Activated CD8-positive, alpha-beta T cell treated with anti-CD3 and anti-CD28 coated beads for 36 hours (primary cell): ENCODE data around the gene ENAH. TPM values are rescaled to one million over a fixed set of nuclear protein-coding genes. Genes with fewer than 3 reads are reported as not detected.

Experiments
- ATAC-seq: fragments of 200-7000 bp; cut with Tn5 transposase; one replicate; pipeline ENCODE4 v1.10.0; 2021; ENCODE audit warnings: mild to moderate bottlenecking, moderate library complexity
- CTCF ChIA-PET: fragments of 350-600 bp; sonication (Branson Sonifier 250); formaldehyde crosslinking; loops from one replicate; lab custom pipeline; 2021; ENCODE audit warnings: antibody characterized with exemption; lab: Charles Lee
- POLR2A ChIA-PET: fragments of 350-600 bp; sonication (Branson Sonifier 250); formaldehyde crosslinking; loops from one replicate; lab custom pipeline; 2021; ENCODE audit warnings: antibody characterized with exemption; lab: Charles Lee
- DNase-seq: peaks from one replicate; pipeline ENCODE4 v3.0.0-alpha.2; 2020
- H3K27ac Mint-ChIP-seq: one replicate; pipeline ENCODE4 v1.8.0; 2021; ENCODE audit warnings: mild to moderate bottlenecking, mixed read lengths
- H3K27me3 Mint-ChIP-seq: one replicate; pipeline ENCODE4 v1.8.0; 2021; ENCODE audit warnings: mixed read lengths
- H3K36me3 Mint-ChIP-seq: one replicate; pipeline ENCODE4 v1.8.0; 2021; ENCODE audit warnings: low read depth, mixed read lengths
- H3K4me1 Mint-ChIP-seq: one replicate; pipeline ENCODE4 v1.8.0; 2021; ENCODE audit warnings: low read depth, mixed read lengths
- H3K4me3 Mint-ChIP-seq: one replicate; pipeline ENCODE4 v1.8.0; 2021; ENCODE audit warnings: mild to moderate bottlenecking, moderate library complexity, mixed read lengths
- H3K9me3 Mint-ChIP-seq: one replicate; pipeline ENCODE4 v1.8.0; 2021; ENCODE audit warnings: mixed read lengths
- CTCF ChIP-seq: fragments of 200-600 bp; IDR thresholded peaks from one replicate; pipeline ENCODE4 v1.8.0; 2022; ENCODE audit warnings: antibody characterized with exemption, mild to moderate bottlenecking
- intact Hi-C: fragments of 100-400 bp; cut with micrococcal nuclease; formaldehyde crosslinking; loops from one replicate; pipeline ENCODE4 v1.10.0; 2022
- total RNA-seq, 2 experiments: library from RNA; stranded (reverse); gene quantifications; one replicate each; pipeline ENCODE4 v1.2.3, GENCODE V29; 2021

ENAH gene
- total RNA-seq, 2 experiments from 2014 or later, result 0.51 to 0.65 TPM

GRCh38 chr1:225685476-225686176, 32.7 kb upstream of the ENAH start:
- DNase-seq (no peak), ATAC-seq (no peak)
- Mint-ChIP-seq H3K27me3 (peaks cover 2% of the 10 kb centered on the region), H3K4me3 (no peak overlapping the region), H3K4me1 (no peaks in the 10 kb centered on the region), H3K36me3 (no peaks in the 10 kb centered on the region), H3K27ac (no peak overlapping the region), H3K9me3 (no peaks in the 10 kb centered on the region)
- CTCF ChIA-PET, result no interaction called here
- POLR2A ChIA-PET, result no interaction called here
- TF ChIP-seq CTCF, result no peak
- intact Hi-C loops, result no loop called here

GRCh38 chr1:225684741-225685140, 31.8 kb upstream of the ENAH start:
- no peak overlapping the region for H3K4me3 Mint-ChIP-seq
- no peak overlapping the region for H3K27ac Mint-ChIP-seq
- peaks cover 10% of the 10 kb centered on the region for H3K27me3 Mint-ChIP-seq
- intact Hi-C loops, result no loop called here
- H3K36me3 Mint-ChIP-seq, result no peaks in the 10 kb centered on the region
- CTCF ChIA-PET, result interaction anchor here (1.0 kb wide), 1 partner anchor 30 kb away, joined by 3 read pairs; no protein-coding TSS in a partner anchor
- ATAC-seq (no peak), DNase-seq (no peak)
- no peaks in the 10 kb centered on the region for H3K9me3 Mint-ChIP-seq
- POLR2A ChIA-PET, result no interaction called here
- no peaks in the 10 kb centered on the region for H3K4me1 Mint-ChIP-seq
- TF ChIP-seq CTCF, result no peak

GRCh38 chr1:225681231-225681630, 28.3 kb upstream of the ENAH start:
- no peak for DNase-seq
- no peak overlapping the region for H3K4me3 Mint-ChIP-seq
- CTCF ChIA-PET, result interaction anchor here (1.4 kb wide), 1 partner anchor 29 kb away, joined by 4 read pairs; no protein-coding TSS in a partner anchor
- no peak for TF ChIP-seq CTCF
- POLR2A ChIA-PET, result no interaction called here
- peaks cover 28% of the 10 kb centered on the region for H3K27me3 Mint-ChIP-seq
- intact Hi-C loops, result no loop called here
- H3K36me3 Mint-ChIP-seq, result no peaks in the 10 kb centered on the region
- no peak for ATAC-seq
- H3K27ac Mint-ChIP-seq, result no peak overlapping the region
- no peaks in the 10 kb centered on the region for H3K9me3 Mint-ChIP-seq
- no peaks in the 10 kb centered on the region for H3K4me1 Mint-ChIP-seq

GRCh38 chr1:225678545-225678944, 25.6 kb upstream of the ENAH start:
- TF ChIP-seq CTCF, result no peak
- DNase-seq (no peak), ATAC-seq (no peak)
- H3K4me1 Mint-ChIP-seq, result no peaks in the 10 kb centered on the region
- ChIA-PET CTCF (no interaction called here), POLR2A (no interaction called here)
- peaks cover 38% of the 10 kb centered on the region for H3K27me3 Mint-ChIP-seq
- no peak overlapping the region for H3K4me3 Mint-ChIP-seq
- no peaks in the 10 kb centered on the region for H3K9me3 Mint-ChIP-seq
- no peaks in the 10 kb centered on the region for H3K36me3 Mint-ChIP-seq
- intact Hi-C loops, result no loop called here
- no peak overlapping the region for H3K27ac Mint-ChIP-seq

DNA sequence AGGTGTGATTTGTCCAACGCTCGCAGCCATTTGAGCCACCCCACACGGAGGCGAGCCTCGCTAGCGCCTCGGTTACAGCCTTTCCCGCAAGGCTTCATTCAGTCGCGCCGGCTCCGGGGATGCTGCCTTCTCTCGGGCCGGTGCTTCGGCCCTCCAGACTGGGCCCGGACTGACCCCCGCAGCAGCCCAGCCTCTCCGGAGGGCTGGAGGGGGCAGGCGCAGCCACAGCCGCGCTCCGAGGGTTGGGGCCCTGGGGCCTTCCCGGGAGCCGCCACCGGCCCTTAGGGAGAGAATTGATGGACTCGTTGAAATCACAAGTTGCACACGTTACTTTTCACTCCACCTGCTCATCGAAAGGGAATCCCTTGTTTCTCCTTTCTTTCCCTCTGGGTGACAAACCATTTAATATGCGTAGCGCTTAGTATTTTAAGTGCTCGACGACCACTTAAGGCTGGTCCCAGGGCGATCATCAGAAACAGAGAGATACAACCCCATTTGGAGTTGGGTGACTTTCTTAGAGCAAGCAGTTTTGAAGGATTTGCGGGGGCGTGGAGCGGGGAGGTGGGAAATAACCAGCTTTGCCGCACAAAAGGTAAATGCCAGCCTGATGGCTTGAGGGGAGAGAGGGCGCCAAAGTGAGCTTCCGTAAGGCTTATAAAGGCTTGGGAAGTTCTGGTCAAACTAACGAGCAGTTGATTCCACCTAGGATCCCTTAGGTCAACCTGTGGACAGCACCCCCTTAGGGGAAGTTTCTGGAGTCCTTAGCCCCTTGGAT, 24.6 kb upstream of the ENAH start:
- ATAC-seq (no peak), DNase-seq (no peak)
- H3K27ac Mint-ChIP-seq, result no peak overlapping the region
- no peak overlapping the region for H3K4me3 Mint-ChIP-seq
- no peaks in the 10 kb centered on the region for H3K4me1 Mint-ChIP-seq
- H3K36me3 Mint-ChIP-seq, result no peaks in the 10 kb centered on the region
- H3K27me3 Mint-ChIP-seq, result peaks cover 38% of the 10 kb centered on the region
- intact Hi-C loops, result no loop called here
- CTCF ChIA-PET, result interaction anchor here (1.0 kb wide), 1 partner anchor 203 kb away, joined by 3 read pairs; no protein-coding TSS in a partner anchor
- no peak for TF ChIP-seq CTCF
- POLR2A ChIA-PET, result no interaction called here
- no peaks in the 10 kb centered on the region for H3K9me3 Mint-ChIP-seq
